Measurements from ENCODE around the gene RPA3. TPM values are rescaled to one million over a fixed set of nuclear protein-coding genes. Genes with fewer than 3 reads are reported as not detected.

Gene RPA3
- total and polyA plus RNA-seq, 4 donors = 22.6 to 40.9 (median 25.8) TPM

DNA sequence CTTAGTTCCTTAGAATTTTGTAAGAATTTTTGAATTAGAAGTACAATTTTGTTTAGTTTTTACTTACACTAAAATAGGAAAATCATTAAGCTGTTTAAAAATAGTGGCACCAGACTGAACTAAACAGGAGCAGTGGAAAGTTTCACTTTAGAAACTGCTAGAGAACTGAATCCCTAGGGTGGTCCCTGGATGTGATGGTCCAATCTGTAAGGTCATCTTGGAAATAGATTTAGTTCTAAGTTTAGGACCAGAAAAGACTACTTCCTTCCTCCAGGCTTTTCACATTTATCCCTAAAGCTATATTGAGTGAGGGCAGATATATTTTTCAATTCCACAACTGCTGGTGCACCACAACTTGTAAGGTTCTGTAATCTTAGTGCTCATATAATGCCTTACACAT is 19.0 kb downstream of the RPA3 start:
- H3K9me3 ChIP-seq (ENCODE audit: control insufficient read depth in 4 of 4, insufficient read depth in 3 of 4, low read length in 3 of 4) = no peaks in the 10 kb centered on the region
- no peaks in the 10 kb centered on the region for H3K36me3 ChIP-seq (ENCODE audit: control insufficient read depth in 4 of 4, insufficient read depth in 4 of 4, low read length in 4 of 4)
- ATAC-seq (ENCODE audit: insufficient read depth, low FRiP score) (no peak), DNase-seq (no peak)
- H3K27me3 ChIP-seq (ENCODE audit: control insufficient read depth in 3 of 3, insufficient read depth in 3 of 3, low read length in 2 of 3) = peaks cover 0 to 3% (median under 1%) of the 10 kb centered on the region in 3 donors
- peaks cover 3 to 38% (median 4%) of the 10 kb centered on the region in 5 donors for H3K4me1 ChIP-seq (ENCODE audit: control insufficient read depth in 5 of 5, insufficient read depth in 5 of 5, low read length in 5 of 5)
- no peak overlapping the region for H3K4me3 ChIP-seq
- TF ChIP-seq, protein P1, sequence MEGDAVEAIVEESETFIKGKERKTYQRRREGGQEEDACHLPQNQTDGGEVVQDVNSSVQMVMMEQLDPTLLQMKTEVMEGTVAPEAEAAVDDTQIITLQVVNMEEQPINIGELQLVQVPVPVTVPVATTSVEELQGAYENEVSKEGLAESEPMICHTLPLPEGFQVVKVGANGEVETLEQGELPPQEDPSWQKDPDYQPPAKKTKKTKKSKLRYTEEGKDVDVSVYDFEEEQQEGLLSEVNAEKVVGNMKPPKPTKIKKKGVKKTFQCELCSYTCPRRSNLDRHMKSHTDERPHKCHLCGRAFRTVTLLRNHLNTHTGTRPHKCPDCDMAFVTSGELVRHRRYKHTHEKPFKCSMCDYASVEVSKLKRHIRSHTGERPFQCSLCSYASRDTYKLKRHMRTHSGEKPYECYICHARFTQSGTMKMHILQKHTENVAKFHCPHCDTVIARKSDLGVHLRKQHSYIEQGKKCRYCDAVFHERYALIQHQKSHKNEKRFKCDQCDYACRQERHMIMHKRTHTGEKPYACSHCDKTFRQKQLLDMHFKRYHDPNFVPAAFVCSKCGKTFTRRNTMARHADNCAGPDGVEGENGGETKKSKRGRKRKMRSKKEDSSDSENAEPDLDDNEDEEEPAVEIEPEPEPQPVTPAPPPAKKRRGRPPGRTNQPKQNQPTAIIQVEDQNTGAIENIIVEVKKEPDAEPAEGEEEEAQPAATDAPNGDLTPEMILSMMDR (IDR thresholded peaks at IDR 0.05; ENCODE audit: control extremely low read depth, extremely low read depth) = no peak
- H3K27ac ChIP-seq (ENCODE audit: low read depth in 1 of 2, low read length in 1 of 2) = peak overlapping the region in 1 of 2 donors; percentile 57
- no peak overlapping the region for H3K9ac ChIP-seq (ENCODE audit: insufficient read depth in 1 of 2, low read length in 2 of 2)

DNA sequence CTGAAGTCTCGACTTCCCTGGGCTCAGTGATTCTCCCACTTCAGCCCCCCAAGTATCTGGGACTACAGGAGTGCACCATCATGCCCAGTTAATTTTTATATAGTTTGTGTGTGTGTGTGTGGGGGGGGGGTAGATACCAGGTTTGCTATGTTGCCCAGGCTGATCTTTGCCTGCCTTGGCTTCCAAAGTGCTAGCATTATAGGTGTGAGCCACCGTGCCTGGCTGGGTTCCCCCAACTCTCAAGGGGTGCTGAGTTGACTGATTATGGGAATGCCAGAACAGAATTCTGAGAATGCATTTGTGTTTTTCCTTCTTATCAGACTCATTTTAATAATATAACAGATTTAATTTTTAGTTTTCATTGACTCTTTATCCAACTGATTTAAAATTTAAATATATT is 19.5 kb downstream of the RPA3 start:
- peaks cover 0 to 4% (median 3%) of the 10 kb centered on the region in 3 donors for H3K27me3 ChIP-seq (ENCODE audit: control insufficient read depth in 3 of 3, insufficient read depth in 3 of 3, low read length in 2 of 3)
- no peak overlapping the region for H3K9ac ChIP-seq (ENCODE audit: insufficient read depth in 1 of 2, low read length in 2 of 2)
- H3K9me3 ChIP-seq (ENCODE audit: control insufficient read depth in 4 of 4, insufficient read depth in 3 of 4, low read length in 3 of 4) = no peaks in the 10 kb centered on the region
- no peaks in the 10 kb centered on the region for H3K36me3 ChIP-seq (ENCODE audit: control insufficient read depth in 4 of 4, insufficient read depth in 4 of 4, low read length in 4 of 4)
- no peak for DNase-seq
- H3K4me1 ChIP-seq (ENCODE audit: control insufficient read depth in 5 of 5, insufficient read depth in 5 of 5, low read length in 5 of 5) = peaks cover 3 to 40% (median 4%) of the 10 kb centered on the region in 5 donors
- H3K4me3 ChIP-seq = no peak overlapping the region
- peak overlapping the region in 1 of 2 donors; percentile 66 for H3K27ac ChIP-seq (ENCODE audit: low read depth in 1 of 2, low read length in 1 of 2)
- TF ChIP-seq, protein P1 (IDR thresholded peaks at IDR 0.05; ENCODE audit: control extremely low read depth, extremely low read depth) = no peak
- WGBS, 2 donors = 85 to 88% methylated on average over 2 of the region's 2 CpGs
- no peak for ATAC-seq (ENCODE audit: insufficient read depth, low FRiP score)

DNA sequence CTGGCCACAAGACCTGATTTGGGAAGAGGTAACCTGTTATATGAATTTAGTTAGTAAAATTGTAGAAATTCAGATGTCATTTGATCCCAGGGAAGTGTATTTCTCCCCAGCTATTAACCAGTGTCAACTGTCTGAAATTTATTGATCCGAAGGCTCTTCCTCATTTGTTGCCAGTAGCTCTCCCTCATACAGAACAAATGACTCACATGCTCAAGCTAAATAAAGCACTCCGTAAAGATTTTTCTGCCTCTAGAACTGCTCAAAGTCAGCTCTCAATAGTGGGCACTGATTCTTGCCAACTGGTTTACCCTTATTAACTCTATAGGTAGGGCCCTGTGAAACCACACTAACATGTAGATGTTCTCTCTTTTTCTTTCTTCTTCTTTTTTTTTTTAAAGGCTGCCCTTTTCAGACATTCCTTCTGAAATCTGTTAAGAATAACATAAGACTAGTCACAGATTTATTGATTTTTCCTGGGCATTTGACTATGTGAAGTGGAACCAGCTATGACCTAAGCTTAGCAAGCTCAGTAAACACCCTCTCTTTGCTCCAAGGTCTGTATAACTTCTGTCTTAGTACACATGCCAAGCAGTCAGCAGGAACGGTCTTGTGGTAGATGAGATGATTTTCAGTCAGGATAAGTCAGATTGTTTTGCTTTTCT is 21.8 kb downstream of the RPA3 start:
- Histone ChIP-seq H3K27me3 (ENCODE audit: control insufficient read depth in 3 of 3, insufficient read depth in 3 of 3, low read length in 2 of 3) (peaks cover 0 to 9% (median 4%) of the 10 kb centered on the region in 3 donors), H3K4me1 (ENCODE audit: control insufficient read depth in 5 of 5, insufficient read depth in 5 of 5, low read length in 5 of 5) (peaks cover 0 to 35% (median 4%) of the 10 kb centered on the region in 5 donors), H3K36me3 (ENCODE audit: control insufficient read depth in 4 of 4, insufficient read depth in 4 of 4, low read length in 4 of 4) (no peaks in the 10 kb centered on the region), H3K27ac (ENCODE audit: low read depth in 1 of 2, low read length in 1 of 2) (peak overlapping the region in 1 of 2 donors; percentile 77), H3K9me3 (ENCODE audit: control insufficient read depth in 4 of 4, insufficient read depth in 3 of 4, low read length in 3 of 4) (no peaks in the 10 kb centered on the region), H3K4me3 (no peak overlapping the region), H3K9ac (ENCODE audit: insufficient read depth in 1 of 2, low read length in 2 of 2) (no peak overlapping the region)
- ATAC-seq (ENCODE audit: insufficient read depth, low FRiP score) (no peak), DNase-seq (no peak)
- WGBS, 2 donors = 61 to 69% methylated on average over 3 of the region's 3 CpGs
- TF ChIP-seq, protein P1 (IDR thresholded peaks at IDR 0.05; ENCODE audit: control extremely low read depth, extremely low read depth) = no peak
